T47D (cell line): ENCODE results near the gene RFWD3.
"Not testable (repeated sequence)": the region's sequence is repeated elsewhere in the genome, so short reads cannot be mapped to it uniquely, and the experiment has no call there.

Experiments
- DNase-seq, 2 experiments: peaks; one replicate each; pipeline versions ENCODE4 v3.0.0 to v3.0.0-alpha.2; 2011 to 2012; ENCODE audit warnings: low read depth in 1 of 2, low spot score in 1 of 2
- JUND ChIP-seq: IDR thresholded peaks from 2 replicates; pipeline ENCODE4 v1.6.1; 2012; ENCODE audit warnings: low read depth
- in situ Hi-C: cut with HindIII; loops from 2 replicates; pipeline ENCODE4 v1.10.0; 2016; ENCODE audit warnings: low sequenced_read_pairs, low pct_unique_long_range_greater_than_20kb

RFWD3 gene

DNA sequence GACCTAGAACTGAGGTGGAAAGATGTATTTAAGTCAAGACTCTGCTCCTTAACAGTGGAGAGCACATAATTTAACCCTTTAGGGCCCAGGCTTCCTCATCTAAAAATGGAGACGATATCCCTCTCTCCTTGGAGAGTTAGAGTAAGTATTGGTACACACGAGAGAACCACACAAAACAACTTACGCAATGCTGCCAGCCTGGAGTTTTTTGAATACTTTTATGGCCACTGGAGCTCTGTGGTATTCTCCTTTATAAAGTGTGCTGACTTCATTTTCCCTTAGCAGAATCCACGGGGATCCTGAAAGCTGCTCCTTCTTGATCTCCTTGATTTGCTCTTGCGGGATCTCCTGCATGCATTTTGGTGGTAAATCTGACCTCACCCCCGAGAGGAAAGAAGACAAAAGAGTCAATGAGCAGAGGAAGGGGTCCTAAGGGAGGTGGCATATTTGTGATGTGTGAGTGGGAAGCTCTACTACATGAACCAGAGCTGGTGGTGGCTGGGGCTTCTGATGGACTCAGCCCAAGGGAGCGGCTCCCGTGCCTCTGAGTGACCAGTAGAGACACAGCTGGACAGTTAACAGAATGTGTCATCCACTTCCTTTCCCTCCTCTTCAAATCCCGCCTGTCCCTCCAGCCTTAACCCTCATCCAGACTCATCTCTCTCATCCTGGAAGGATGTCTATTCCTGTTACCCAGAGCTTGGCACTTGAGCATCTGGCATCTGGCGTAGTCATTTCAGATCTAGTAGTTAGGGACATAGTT lies 24.6 kb upstream of the RFWD3 start:
- in situ Hi-C loops, result no loop called here

DNA sequence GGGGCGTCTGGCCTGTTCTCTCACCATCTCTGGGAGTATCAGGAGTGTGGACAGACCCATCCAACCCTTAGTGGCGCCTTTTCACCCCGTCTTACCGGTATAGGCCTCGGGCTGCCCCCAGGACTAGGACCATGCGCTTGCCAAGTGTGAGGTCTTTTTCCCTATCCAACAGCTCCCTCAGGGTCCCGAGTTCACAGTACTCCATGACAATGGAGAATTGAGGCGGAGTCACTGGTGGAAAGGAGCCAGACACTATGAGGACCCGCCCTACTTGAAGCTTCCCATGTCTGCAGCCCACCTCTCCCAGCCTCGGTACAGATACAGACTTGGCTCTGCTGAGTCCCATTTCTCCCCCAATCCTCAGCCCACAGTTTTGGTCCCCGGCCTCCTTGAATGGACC lies 15.9 kb upstream of the RFWD3 start:
- in situ Hi-C loops, result no loop called here
- TF ChIP-seq JUND, result no peak
- no peak for DNase-seq

More for the DNA sequence above, 24.6 kb upstream of the RFWD3 start:
- DNase-seq, result no peak
- no peak for TF ChIP-seq JUND

DNA sequence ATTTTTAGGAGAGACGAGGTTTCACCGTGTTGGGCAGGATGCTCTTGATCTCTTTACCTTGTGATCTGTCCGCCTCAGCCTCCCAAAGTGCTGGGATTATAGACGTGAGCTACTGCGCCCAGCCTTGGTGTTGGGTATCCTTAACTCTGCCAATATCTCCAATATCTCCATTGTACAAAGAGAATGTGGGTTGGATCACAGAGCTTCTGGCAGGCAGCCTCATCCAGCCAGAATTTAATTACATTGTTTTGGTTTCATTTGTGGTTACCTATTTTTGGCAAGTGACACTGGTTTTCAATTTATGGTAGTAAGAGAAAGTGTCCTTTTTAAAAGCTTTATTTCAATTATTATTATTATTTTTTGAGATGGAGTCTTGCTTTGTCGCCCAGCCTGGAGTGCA lies 14.0 kb upstream of the RFWD3 start:
- in situ Hi-C loops, result no loop called here
- TF ChIP-seq JUND, result no peak
- DNase-seq, result no peak

DNA sequence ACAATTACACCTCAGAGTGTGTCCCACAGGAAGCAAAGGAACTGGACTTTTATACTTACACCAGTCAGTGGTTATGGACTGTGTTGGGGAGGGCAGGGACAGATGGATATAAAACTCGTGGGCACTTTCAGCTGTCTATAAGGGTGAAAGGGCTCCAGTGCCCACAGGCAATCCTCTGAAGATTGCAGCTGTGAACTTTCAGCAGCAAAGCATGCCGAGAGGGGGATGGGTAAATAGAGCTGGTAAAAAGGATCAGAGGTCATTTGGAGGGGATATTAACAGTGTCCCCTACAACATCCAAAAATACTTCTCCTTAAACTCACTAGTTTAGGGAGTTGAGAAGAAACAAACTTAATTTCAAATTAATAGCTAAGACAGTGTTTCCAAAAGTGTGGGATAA lies 13.3 kb upstream of the RFWD3 start:
- no peak for DNase-seq
- in situ Hi-C loops, result no loop called here
- no peak for TF ChIP-seq JUND

DNA sequence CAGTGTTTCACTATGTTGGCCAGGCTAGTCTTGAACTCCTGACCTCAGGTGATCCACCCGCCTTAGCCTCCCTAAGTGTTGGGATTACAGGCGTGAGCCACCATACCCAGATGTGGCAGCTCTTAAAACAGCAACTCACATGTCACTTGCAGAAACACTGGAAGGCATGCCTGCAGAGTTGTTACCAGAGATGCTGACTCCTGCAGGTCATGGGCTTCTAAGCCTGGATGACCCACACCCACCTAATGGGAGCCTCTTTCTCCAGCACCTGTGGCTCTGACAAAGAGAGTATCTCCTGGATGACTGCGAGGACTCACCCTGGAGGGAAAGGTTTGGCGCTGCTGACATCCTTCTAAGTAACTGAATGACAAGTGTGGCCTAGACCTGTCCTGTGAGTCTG lies 11.2 kb upstream of the RFWD3 start:
- TF ChIP-seq JUND, result no peak
- no peak for DNase-seq
- in situ Hi-C loops, result no loop called here

DNA sequence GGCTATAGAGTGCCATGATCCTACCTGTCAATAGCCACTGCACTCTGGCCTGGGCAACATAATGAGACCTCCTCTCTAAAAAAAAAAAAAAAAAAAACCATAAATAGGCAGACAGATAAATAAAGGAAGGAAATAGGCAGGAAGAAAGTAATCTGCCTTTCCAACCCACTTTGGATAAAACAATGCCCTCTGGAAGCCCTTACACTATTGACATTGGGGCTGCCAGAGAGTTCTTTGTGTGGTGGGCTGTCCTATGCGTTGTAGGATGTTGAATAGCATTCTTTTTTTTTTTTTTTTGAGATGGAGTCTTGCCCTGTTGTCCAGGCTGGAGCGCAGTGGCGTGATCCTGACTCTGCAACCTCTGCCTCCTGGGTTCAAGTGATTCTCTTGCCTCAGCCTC lies 7.2 kb upstream of the RFWD3 start:
- TF ChIP-seq JUND, result no peak
- in situ Hi-C loops, result no loop called here
- no peak for DNase-seq

DNA sequence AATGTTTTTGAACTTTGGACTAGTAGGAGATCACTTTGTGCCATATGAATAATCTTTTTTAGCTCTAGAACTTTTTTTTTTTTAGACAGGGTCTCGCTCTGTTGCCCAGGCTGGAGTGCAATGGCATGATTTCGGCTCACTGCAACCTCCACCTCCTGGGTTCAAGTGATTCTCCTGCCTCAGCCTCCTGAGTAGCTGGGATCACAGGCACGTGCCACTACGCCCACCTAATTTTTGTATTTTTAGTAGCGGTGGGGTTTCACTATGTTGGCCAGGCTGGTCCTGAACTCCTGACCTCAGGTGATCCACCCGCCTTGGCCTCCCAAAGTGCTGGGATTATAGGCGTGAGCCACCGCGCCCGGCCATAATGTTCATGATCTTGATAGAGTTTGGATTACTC lies 2.2 kb upstream of the RFWD3 start:
- DNase-seq, in situ Hi-C loops: not testable (repeated sequence)

DNA sequence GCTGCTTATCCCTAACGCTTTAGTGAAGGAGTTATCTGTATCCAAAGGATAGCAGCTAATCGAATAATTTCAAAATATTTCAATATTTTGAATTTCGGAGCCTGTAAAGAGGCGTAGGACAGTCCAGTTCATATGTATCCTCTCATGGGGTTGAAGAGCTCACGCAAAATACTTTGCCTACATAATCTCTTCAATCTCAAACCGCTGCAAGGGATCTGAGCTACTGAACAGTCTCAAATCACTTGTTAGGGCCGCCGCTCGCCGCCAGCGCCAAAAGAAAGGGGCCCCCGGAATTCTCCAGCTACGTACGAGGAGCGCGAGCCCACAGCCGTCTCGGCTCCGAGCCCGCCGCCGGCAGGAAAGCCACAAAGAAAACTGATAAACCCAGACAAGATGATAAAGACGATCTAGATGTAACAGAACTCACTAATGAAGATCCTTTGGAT lies 601 bp upstream of the RFWD3 start:
- TF ChIP-seq JUND, result no peak
- in situ Hi-C loops, result no loop called here
- peak in 1 of 2 experiments; percentile 45 for DNase-seq

DNA sequence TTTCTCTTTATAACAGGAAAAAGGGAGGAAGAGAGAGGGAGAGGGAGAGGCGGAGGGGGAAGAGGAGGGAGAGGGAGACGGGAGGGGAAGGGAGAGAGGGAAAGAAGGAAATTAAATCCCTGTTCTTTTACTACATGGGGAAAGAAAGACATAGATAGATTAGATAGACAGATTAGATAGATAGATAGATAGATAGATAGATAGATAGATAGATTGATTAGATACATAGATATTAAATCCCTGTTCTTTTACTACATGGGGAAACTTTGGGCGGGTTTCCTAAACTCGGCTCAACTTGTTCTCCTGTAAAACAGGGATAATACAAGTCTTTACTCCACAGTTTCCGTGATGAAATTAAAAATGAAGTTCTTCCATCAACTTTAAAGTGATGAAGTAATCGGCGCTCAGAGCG lies 661 bp downstream of the RFWD3 start:
- no peak for TF ChIP-seq JUND
- no peak for DNase-seq
- in situ Hi-C loops, result no loop called here

DNA sequence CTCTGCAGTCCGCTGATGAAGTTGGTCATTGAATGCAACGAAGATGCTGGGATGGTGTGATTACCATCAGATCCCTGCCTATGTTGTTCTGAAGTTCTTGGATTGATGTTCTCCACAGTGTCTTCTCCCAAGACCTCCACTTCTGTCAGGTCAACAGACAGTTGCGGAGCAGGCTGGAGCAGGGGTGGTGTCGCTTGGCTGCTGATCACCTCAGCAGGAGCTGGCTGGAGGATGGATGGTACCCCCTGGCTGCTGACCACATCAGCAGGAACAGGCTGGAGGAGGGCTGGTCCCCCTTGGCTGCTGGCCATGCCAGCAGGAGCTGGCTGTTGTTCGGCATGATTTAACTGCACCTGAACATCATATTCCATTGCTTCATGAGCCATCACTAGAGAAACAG lies 5.6 kb downstream of the RFWD3 start:
- no peak for TF ChIP-seq JUND
- in situ Hi-C loops, result no loop called here
- no peak for DNase-seq

DNA sequence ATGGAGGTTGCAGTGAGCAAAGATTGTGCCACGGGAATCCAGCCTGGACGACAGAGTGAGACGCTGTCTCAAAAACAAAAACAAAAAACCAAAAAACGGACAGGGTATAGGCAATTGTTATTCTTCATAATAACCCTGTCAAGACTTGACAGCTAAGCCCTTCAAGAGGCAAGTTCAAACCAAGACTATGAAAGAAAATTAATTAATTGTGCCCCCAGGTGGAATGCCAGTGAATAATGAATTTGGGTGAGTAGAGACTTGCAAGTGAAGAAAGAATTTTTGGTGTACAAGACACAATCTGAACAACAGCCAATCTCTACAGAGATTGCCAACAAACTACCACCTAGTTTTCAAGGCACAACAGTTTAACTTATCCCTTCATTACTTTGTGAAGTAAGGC lies 6.3 kb downstream of the RFWD3 start:
- DNase-seq, result no peak
- no peak for TF ChIP-seq JUND
- in situ Hi-C loops, result no loop called here

DNA sequence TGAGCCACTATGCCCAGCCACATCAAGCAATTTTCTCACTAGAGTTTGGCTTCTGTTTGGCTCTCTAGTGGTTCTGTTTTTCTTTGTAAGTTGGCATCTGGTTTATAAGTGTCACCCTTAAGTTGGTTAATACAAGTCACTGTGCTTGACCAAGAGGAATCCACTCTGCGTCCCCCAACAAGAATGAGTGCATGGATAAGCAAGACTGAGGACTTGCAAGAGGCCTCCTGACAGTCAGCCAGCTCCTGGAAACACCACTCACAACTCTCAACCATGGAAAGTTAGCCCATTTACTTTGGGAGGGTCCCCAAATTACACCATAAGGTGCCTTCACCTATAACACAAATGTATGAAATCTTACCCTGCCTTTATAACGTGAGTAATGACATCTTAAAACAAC lies 7.6 kb downstream of the RFWD3 start:
- DNase-seq, result no peak
- no peak for TF ChIP-seq JUND
- in situ Hi-C loops, result no loop called here

DNA sequence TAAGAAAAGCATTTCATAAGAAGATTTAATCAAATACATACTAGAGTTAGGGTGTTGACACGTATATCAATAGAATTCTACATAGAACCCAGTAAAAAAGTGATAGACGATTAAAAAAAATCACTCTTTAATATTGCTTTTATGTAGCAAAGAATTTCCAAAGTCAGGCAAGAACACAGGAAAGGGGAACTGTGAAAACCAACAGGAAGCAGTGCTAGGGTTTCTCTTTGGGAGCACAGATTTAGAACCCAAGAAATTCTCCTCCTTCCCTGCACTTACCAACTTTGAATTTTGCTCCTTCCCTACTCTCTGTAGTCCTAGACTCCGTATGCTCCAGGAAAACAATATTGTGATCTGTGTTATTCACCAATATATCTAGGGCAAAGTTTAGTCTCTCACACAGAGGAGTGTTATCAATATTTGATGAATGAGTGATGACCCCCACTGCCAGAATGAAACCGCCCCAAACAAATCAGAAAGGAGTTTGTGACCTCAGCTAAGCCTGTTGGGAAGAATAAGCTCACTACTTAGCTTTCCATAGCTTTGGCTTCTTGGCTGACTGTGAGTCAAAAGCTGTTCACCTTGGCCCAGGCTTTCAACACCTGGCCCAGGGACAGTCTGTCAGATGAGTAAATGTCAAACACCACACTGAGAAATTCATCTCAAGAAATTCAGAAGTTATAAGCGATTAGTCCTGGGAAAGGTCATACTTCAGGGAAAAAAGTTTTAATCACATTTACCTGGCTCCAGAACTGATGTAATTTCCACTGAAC lies 8.6 kb downstream of the RFWD3 start:
- in situ Hi-C loops, result no loop called here
- no peak for TF ChIP-seq JUND
- no peak for DNase-seq
